ENCODE measurements around the gene NDUFS1. TPM values are rescaled to one million over a fixed set of nuclear protein-coding genes. Genes with fewer than 3 reads are reported as not detected.
A peak's percentile ranks its signal among the peaks of the same experiment; 100 is the strongest.

NDUFS1 gene
- total and polyA plus RNA-seq, 3 donors from 2014 or later, result 73.1 to 86.8 (median 75.8) TPM

DNA sequence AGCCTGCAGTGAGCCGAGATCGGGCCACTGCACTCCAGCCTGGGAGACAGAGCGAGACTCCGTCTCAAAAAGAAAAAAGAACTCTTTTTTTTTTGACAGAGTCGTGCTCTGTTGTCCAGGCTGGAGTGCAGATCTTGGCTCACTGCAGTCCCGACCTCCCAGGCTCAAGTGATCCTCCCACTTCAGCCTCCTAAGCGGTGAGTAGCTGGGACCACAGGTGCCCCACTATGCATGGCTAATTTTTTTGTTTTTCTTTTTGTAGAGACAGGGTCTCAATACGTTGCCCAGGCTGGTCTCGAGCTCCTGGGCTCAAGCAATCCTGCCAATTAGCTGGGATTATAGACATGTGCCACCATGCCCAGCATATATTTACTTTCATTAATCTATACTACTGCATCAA lies 60.8 kb downstream of the NDUFS1 start:
- no peaks in the 10 kb centered on the region for H3K36me3 ChIP-seq (ENCODE audit: low read depth, missing control alignments)
- no peaks in the 10 kb centered on the region for H3K4me1 ChIP-seq
- TF ChIP-seq POLR2A (IDR thresholded peaks at IDR 0.05), result no peak
- TF ChIP-seq, protein P1, sequence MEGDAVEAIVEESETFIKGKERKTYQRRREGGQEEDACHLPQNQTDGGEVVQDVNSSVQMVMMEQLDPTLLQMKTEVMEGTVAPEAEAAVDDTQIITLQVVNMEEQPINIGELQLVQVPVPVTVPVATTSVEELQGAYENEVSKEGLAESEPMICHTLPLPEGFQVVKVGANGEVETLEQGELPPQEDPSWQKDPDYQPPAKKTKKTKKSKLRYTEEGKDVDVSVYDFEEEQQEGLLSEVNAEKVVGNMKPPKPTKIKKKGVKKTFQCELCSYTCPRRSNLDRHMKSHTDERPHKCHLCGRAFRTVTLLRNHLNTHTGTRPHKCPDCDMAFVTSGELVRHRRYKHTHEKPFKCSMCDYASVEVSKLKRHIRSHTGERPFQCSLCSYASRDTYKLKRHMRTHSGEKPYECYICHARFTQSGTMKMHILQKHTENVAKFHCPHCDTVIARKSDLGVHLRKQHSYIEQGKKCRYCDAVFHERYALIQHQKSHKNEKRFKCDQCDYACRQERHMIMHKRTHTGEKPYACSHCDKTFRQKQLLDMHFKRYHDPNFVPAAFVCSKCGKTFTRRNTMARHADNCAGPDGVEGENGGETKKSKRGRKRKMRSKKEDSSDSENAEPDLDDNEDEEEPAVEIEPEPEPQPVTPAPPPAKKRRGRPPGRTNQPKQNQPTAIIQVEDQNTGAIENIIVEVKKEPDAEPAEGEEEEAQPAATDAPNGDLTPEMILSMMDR (IDR thresholded peaks at IDR 0.05), result no peak
- H3K27me3 ChIP-seq, result no peaks in the 10 kb centered on the region
- H3K9me3 ChIP-seq, result no peaks in the 10 kb centered on the region
- intact Hi-C loops (cut with DNase I; ENCODE audit: low total_unique reads), result no loop called here
- no peak overlapping the region for H3K27ac ChIP-seq
- DNase-seq, result no peak
- peak overlapping the region in 1 of 2 donors; percentile 14 for H3K4me3 ChIP-seq
- WGBS, 2 donors, result 73 to 77% methylated on average over 9 of the region's 9 CpGs

DNA sequence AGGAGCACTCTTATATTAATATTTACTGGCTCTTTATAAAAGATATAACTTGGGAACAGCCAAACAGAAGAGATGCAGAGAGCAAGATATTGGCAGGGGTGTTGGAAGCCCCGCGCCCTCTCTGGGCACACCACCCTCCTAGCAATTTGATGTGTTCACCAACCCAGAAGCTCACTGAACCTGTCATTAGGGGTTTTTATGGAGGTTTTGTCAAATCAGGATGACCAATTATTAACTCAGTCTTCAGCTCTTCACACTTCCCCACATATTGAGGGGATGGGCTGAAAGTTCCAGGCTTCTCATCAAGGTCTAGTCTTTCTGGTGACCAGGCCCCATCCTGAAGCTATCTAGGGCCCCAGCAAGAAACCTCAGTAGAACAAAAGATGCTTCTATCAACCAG lies 62.4 kb downstream of the NDUFS1 start:
- H3K9me3 ChIP-seq, result no peaks in the 10 kb centered on the region

DNA sequence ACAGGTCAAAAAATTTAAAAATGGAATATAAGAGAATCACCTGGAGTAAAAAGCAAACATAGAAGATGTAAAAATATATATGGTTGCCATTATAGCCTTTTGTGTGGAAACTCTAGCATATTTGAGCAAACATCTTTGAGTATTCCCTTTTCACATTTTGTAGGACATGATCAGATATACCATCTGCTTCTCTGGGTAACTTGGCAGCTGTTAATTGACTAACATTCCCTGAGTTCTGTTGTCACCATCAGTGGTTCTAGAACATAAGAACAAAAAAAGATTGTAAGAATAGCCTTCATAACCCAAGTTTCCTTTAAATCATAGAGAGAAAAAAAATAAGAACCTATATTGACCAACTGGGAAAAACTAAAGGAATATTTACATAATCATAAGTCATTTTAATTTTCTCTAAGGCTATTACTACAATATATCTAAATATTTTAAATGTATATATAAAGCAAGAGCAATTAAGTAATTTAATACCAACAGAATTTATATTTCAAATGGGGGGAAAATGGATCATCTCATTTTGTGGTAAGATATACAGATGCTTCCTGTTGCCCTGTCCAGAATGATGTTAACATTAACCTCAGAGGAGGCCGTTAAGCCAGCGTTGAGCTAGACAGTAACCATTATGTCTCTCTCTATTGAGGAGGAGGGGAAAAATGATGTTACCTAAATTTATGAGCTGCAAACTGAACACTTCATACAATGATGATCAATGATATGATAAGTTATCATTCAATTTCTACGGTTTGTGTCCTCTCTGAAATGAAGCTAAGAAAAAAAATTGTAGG lies 63.5 kb downstream of the NDUFS1 start:
- no peak overlapping the region for H3K27ac ChIP-seq
- intact Hi-C loops (cut with DNase I; ENCODE audit: low total_unique reads), result no loop called here
- no peaks in the 10 kb centered on the region for H3K36me3 ChIP-seq (ENCODE audit: low read depth, missing control alignments)
- no peaks in the 10 kb centered on the region for H3K9me3 ChIP-seq
- H3K4me3 ChIP-seq, result no peak overlapping the region
- no peak for TF ChIP-seq POLR2A (IDR thresholded peaks at IDR 0.05)
- TF ChIP-seq, protein P1 (IDR thresholded peaks at IDR 0.05), result no peak
- 72 to 75% methylated on average over 3 of the region's 3 CpGs for WGBS, 2 donors
- H3K27me3 ChIP-seq, result no peaks in the 10 kb centered on the region
- no peak for DNase-seq
- H3K4me1 ChIP-seq, result no peaks in the 10 kb centered on the region

More for the DNA sequence above, 62.4 kb downstream of the NDUFS1 start:
- Histone ChIP-seq H3K4me1 (no peaks in the 10 kb centered on the region), H3K4me3 (no peak overlapping the region), H3K36me3 (ENCODE audit: low read depth, missing control alignments) (no peaks in the 10 kb centered on the region), H3K27me3 (no peaks in the 10 kb centered on the region), H3K27ac (no peak overlapping the region)
- WGBS, 2 donors, result 95% methylated on average over 2 of the region's 2 CpGs
- no peak for DNase-seq
- TF ChIP-seq POLR2A (IDR thresholded peaks at IDR 0.05), result no peak
- TF ChIP-seq, protein P1 (IDR thresholded peaks at IDR 0.05), result no peak
- intact Hi-C loops (cut with DNase I; ENCODE audit: low total_unique reads), result no loop called here

DNA sequence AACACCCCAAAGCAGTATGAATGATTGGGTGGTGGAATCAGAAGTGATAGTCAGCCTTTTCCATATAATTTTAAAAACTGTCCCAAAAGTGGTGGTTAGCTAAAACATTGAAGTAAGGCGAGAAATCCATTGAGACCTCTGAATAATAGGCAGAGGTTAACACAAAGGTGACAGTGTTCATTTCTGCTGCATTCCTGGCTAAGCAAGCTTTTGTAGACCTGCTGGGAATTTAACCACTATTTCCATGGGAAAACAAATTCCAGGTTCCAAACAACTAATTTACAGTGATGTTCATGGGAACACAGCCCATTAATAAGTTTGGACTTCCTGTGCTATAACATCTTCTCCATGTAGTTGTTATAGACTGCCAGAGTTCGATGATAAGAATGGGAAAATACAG lies 66.9 kb downstream of the NDUFS1 start:
- Histone ChIP-seq H3K4me1 (peaks cover 5% of the 10 kb centered on the region), H3K4me3 (no peak overlapping the region), H3K27me3 (no peaks in the 10 kb centered on the region), H3K27ac (no peak overlapping the region), H3K36me3 (ENCODE audit: low read depth, missing control alignments) (no peaks in the 10 kb centered on the region), H3K9me3 (no peaks in the 10 kb centered on the region)
- no peak for DNase-seq
- WGBS, 2 donors, result 81 to 86% methylated on average over 2 of the region's 2 CpGs
- intact Hi-C loops (cut with DNase I; ENCODE audit: low total_unique reads), result no loop called here
- TF ChIP-seq, protein P1 (IDR thresholded peaks at IDR 0.05), result no peak
- TF ChIP-seq POLR2A (IDR thresholded peaks at IDR 0.05), result no peak

DNA sequence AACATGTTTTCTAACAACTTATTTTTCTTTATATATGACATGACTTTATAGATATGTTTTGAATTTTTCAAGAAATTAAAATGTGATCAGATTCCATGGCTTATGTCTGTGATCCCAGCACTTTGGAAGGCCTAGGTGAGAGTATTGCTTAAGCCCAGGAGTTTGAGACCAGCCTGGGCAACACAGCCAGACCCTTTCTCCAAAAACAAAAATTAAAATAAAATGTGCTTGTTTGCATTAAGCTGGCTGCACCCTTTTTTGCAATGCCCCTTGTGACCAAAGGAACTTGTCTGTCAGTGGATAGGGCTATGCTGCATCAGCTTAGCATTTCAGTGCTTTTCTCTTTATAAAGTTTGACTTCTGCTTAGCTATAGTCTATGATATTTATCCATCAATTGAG lies 71.0 kb downstream of the NDUFS1 start:
- Histone ChIP-seq H3K9me3 (no peaks in the 10 kb centered on the region), H3K27me3 (no peaks in the 10 kb centered on the region), H3K27ac (no peak overlapping the region), H3K36me3 (ENCODE audit: low read depth, missing control alignments) (no peaks in the 10 kb centered on the region), H3K4me1 (peaks cover 17% of the 10 kb centered on the region), H3K4me3 (no peak overlapping the region)
- intact Hi-C loops (cut with DNase I; ENCODE audit: low total_unique reads), result no loop called here
- no peak for DNase-seq
- TF ChIP-seq POLR2A (IDR thresholded peaks at IDR 0.05), result no peak
- TF ChIP-seq, protein P1 (IDR thresholded peaks at IDR 0.05), result no peak

All from testis (tissue), 3 donors.